Astrocyte of the cerebellum (primary cell): Measurements from ENCODE around the gene RAB17.

ENCODE experiments used
- DNase-seq: peaks from one replicate; pipeline ENCODE4 v3.0.0-alpha.2; 2011; ENCODE audit warnings: low read depth
- H3K4me3 ChIP-seq: 2 replicates; pipeline ENCODE4 v1.5.1; 2011; ENCODE audit warnings: mild to moderate bottlenecking, low read depth, low read length, moderate library complexity
- in situ Hi-C: cut with HindIII; loops from 2 replicates; pipeline ENCODE4 v1.10.0; 2017; ENCODE audit warnings: low sequenced_read_pairs
- TF ChIP-seq, protein P1 (sequence below): IDR thresholded peaks from 2 replicates; pipeline ENCODE4 v1.5.1; 2012; ENCODE audit warnings: low read length, low read depth, moderate library complexity, mild to moderate bottlenecking; ENCODE audit errors: missing control alignments

RAB17 gene

DNA sequence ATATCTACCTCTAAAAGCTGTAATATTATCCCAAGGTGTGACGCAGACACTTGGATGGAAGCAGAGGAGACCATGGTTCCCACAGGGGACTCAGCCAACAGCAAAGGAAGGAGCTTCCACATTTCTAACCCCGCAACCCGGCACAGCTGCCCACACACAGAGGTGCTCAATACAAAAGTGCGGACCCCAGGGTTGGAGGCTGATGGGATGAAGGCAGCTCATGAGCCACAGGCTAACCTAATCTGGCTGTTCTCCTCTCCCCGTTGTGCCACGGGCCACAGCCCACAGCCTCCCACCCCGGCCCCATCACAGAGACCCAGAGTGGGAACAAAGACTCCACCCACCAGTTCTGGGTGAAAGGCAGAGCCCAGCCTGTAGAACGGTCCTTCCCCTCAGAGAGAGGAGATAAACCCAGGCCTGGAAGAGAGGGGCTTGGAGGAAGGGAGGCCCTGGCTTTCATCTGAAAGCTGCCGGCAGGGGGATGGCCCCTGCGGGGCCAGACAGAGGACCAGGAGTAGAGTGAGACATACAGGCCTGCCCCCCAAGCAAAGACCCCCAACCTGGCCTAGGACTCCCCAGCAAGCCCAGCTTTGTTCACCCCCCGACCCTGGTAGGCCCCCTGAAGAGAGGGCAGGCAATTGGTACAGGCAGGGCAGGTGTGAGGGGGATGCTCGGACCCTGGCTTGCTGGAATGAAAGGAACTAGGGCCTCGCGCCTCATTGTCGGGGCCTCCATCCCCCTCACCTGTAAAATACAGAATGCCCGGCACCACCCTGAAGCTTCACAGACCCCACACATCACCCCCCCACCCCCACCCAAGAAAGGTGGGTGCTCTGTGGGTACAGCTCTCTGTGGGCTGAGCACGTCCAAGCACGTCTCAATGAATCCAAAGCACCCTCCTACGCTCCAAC, 6.9 kb downstream of the RAB17 start:
- no peak for DNase-seq
- TF ChIP-seq, protein P1, sequence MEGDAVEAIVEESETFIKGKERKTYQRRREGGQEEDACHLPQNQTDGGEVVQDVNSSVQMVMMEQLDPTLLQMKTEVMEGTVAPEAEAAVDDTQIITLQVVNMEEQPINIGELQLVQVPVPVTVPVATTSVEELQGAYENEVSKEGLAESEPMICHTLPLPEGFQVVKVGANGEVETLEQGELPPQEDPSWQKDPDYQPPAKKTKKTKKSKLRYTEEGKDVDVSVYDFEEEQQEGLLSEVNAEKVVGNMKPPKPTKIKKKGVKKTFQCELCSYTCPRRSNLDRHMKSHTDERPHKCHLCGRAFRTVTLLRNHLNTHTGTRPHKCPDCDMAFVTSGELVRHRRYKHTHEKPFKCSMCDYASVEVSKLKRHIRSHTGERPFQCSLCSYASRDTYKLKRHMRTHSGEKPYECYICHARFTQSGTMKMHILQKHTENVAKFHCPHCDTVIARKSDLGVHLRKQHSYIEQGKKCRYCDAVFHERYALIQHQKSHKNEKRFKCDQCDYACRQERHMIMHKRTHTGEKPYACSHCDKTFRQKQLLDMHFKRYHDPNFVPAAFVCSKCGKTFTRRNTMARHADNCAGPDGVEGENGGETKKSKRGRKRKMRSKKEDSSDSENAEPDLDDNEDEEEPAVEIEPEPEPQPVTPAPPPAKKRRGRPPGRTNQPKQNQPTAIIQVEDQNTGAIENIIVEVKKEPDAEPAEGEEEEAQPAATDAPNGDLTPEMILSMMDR, result no peak
- in situ Hi-C loops, result no loop called here
- H3K4me3 ChIP-seq, result no peak overlapping the region

- in situ Hi-C loops, result no loop called here
- TF ChIP-seq, protein P1, result peak; percentile 33
- no peak for DNase-seq
- no peak overlapping the region for H3K4me3 ChIP-seq
These were observed 8.5 kb downstream of the RAB17 start for GRCh38 chr2:237581751-237582746.

DNA sequence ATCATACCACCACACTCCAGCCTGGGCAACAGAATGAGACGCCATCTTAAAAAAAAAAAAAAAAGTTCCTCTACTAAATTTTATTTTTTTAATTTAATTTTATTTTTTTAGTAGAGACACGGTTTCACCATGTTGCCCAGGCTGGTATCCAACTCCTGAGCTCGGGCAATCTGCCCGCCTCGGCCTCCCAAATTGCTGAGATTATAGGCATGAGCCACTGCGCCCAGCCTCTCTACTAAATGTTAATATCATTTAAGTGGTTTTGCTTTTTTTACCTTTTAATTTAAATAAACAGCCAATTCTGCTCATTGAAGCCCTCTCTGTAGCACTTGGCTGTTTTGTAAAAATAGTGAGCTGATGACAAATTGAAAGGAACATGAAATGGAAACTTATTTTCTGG, 9.2 kb downstream of the RAB17 start:
- DNase-seq, result no peak
- H3K4me3 ChIP-seq, result no peak overlapping the region
- in situ Hi-C loops, result no loop called here
- TF ChIP-seq, protein P1, result no peak

DNA sequence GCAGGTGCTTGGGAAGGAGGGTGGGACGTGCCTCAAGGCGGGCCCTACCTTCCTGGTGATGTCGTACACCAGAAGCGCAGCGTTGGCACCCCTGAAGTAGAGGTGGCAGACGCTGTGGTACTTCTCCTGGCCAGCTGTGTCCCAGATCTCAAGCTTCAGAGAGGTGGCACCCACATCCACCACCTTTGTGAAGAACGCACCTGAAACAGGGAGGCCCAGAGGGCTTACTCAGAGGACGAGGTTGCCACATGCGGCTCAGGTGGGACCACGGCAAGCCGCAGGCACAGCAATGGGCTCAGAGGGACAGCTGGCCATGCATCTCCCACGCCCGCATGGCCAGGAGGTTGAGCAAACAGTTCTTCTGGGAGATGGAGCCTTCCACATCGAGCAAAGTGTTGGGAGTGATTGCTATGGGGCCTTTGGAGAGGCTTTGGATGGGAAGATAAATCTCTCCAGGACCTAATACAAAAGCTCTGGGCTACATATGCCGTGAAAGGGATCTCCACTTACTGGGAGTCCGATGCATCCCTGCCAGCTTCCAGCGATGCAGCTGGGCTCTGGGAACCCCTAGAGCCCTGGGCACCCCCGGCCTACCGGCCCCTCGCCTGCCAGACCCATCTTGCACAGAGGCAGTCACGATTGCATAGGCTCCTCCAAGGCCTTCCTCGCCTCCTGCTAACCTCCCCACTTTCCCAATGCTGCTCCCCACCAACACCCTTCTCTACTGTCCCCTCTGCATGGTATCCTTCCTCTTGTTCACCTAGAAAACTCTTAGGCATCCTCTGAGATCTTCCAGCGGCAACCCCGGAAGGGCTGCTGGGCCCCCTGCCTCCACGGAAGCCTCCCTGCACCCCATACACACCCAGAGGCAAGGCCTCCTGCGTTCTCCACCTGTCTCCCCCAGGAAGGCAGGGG, 12.3 kb downstream of the RAB17 start:
- TF ChIP-seq, protein P1, result no peak
- no peak for DNase-seq
- in situ Hi-C loops, result no loop called here
- H3K4me3 ChIP-seq, result no peak overlapping the region

DNA sequence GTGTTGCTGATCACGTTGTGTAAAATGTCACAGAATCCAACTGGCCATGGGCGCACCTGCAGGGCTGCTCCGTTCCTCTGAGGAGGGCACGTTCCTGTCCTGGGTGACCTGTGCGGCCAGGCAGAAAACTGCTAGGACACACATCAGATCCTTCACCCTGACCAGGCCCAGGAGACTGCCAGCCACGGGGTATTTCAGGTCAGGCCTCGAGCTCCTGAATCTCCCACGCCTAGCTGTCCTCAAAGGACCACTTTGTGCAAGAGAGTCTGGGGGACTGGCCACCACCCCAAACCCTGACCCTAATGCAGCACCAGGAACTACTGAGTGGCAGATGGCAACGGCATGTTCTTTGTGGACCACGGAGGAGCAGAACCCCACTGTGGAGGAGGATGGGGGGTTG, 13.1 kb downstream of the RAB17 start:
- TF ChIP-seq, protein P1, result no peak
- in situ Hi-C loops, result no loop called here

More for the DNA sequence above, 13.1 kb downstream of the RAB17 start:
- no peak for DNase-seq
- no peak overlapping the region for H3K4me3 ChIP-seq
